HUES6 (cell line): ENCODE results near the gene PPP1R12A.

Experiments
- H3K27ac ChIP-seq: 2 replicates; pipeline ENCODE4 v1.7.0; 2013; ENCODE audit warnings: low read depth, mild to moderate bottlenecking, low read length, inconsistent platforms
- H3K27me3 ChIP-seq: 2 replicates; pipeline ENCODE4 v1.6.1; 2013; ENCODE audit warnings: low read length; ENCODE audit not compliant: control insufficient read depth, insufficient read depth
- H3K36me3 ChIP-seq: 2 replicates; pipeline ENCODE4 v1.6.1; 2013; ENCODE audit warnings: low read length; ENCODE audit not compliant: control insufficient read depth, insufficient read depth
- H3K4me1 ChIP-seq: 2 replicates; pipeline ENCODE4 v1.6.1; 2013; ENCODE audit warnings: low read length; ENCODE audit not compliant: control insufficient read depth, insufficient read depth
- H3K4me3 ChIP-seq: 2 replicates; pipeline ENCODE4 v1.5.1; 2013; ENCODE audit warnings: low read depth, low read length
- H3K9ac ChIP-seq: one replicate; pipeline ENCODE4 v1.6.1; 2013; ENCODE audit warnings: mild to moderate bottlenecking, low read length
- H3K9me3 ChIP-seq: 2 replicates; pipeline ENCODE4 v1.6.1; 2013; ENCODE audit warnings: low read depth, low read length; ENCODE audit not compliant: control insufficient read depth, insufficient read depth

Gene PPP1R12A

GRCh38 chr12:79920421-79921238 lies 14.3 kb downstream of the PPP1R12A start:
- no peaks in the 10 kb centered on the region for H3K27me3 ChIP-seq
- H3K36me3 ChIP-seq = no peaks in the 10 kb centered on the region
- no peaks in the 10 kb centered on the region for H3K4me1 ChIP-seq
- H3K4me3 ChIP-seq = no peak overlapping the region
- H3K27ac ChIP-seq = no peak overlapping the region
- no peaks in the 10 kb centered on the region for H3K9me3 ChIP-seq
- no peak overlapping the region for H3K9ac ChIP-seq

- H3K36me3 ChIP-seq = no peaks in the 10 kb centered on the region
Measured at GRCh38 chr12:79919762-79920161, 15.1 kb downstream of the PPP1R12A start.

GRCh38 chr12:79916826-79917225 lies 18.1 kb downstream of the PPP1R12A start:
- H3K27ac ChIP-seq = no peak overlapping the region
- H3K9ac ChIP-seq = no peak overlapping the region
- no peaks in the 10 kb centered on the region for H3K9me3 ChIP-seq
- H3K4me1 ChIP-seq = 0 out of 2 replicates have a peak, but pooled peaks cover 4% of the 10 kb centered on the region
- no peak overlapping the region for H3K4me3 ChIP-seq
- no peaks in the 10 kb centered on the region for H3K36me3 ChIP-seq
- no peaks in the 10 kb centered on the region for H3K27me3 ChIP-seq

More at GRCh38 chr12:79919762-79920161, 15.1 kb downstream of the PPP1R12A start:
- no peaks in the 10 kb centered on the region for H3K27me3 ChIP-seq
- H3K4me1 ChIP-seq = no peaks in the 10 kb centered on the region
- H3K9me3 ChIP-seq = no peaks in the 10 kb centered on the region
- H3K9ac ChIP-seq = no peak overlapping the region
- H3K4me3 ChIP-seq = no peak overlapping the region
- H3K27ac ChIP-seq = no peak overlapping the region

GRCh38 chr12:79911889-79912656 lies 22.8 kb downstream of the PPP1R12A start:
- Histone ChIP-seq H3K4me1 (peaks cover 13% of the 10 kb centered on the region; the same call in 1 of the 2 replicates), H3K4me3 (no peak overlapping the region), H3K27ac (no peak overlapping the region), H3K36me3 (no peaks in the 10 kb centered on the region), H3K9me3 (no peaks in the 10 kb centered on the region), H3K9ac (no peak overlapping the region), H3K27me3 (no peaks in the 10 kb centered on the region)

- Histone ChIP-seq H3K4me3 (no peak overlapping the region), H3K9ac (no peak overlapping the region), H3K9me3 (no peaks in the 10 kb centered on the region), H3K27me3 (no peaks in the 10 kb centered on the region), H3K27ac (no peak overlapping the region), H3K36me3 (no peaks in the 10 kb centered on the region), H3K4me1 (peaks cover 13% of the 10 kb centered on the region; the same call in 1 of the 2 replicates)
Measured at GRCh38 chr12:79908366-79908765, 26.5 kb downstream of the PPP1R12A start.

GRCh38 chr12:79901506-79901905 lies 33.4 kb downstream of the PPP1R12A start:
- Histone ChIP-seq H3K36me3 (no peaks in the 10 kb centered on the region), H3K4me1 (peaks cover 8% of the 10 kb centered on the region; the same call in 1 of the 2 replicates), H3K27me3 (no peaks in the 10 kb centered on the region), H3K4me3 (no peak overlapping the region), H3K9me3 (no peaks in the 10 kb centered on the region), H3K9ac (no peak overlapping the region), H3K27ac (no peak overlapping the region)

GRCh38 chr12:79900951-79901350 lies 33.9 kb downstream of the PPP1R12A start:
- Histone ChIP-seq H3K9ac (no peak overlapping the region), H3K4me3 (no peak overlapping the region), H3K9me3 (no peaks in the 10 kb centered on the region), H3K27ac (no peak overlapping the region), H3K4me1 (peaks cover 8% of the 10 kb centered on the region; the same call in 1 of the 2 replicates), H3K36me3 (no peaks in the 10 kb centered on the region), H3K27me3 (no peaks in the 10 kb centered on the region)

GRCh38 chr12:79900199-79900598 lies 34.7 kb downstream of the PPP1R12A start:
- Histone ChIP-seq H3K27ac (no peak overlapping the region), H3K4me1 (peaks cover 8% of the 10 kb centered on the region; the same call in 1 of the 2 replicates), H3K9ac (no peak overlapping the region), H3K4me3 (no peak overlapping the region), H3K27me3 (no peaks in the 10 kb centered on the region), H3K36me3 (no peaks in the 10 kb centered on the region), H3K9me3 (no peaks in the 10 kb centered on the region)

- Histone ChIP-seq H3K4me1 (peaks cover 8% of the 10 kb centered on the region; the same call in 1 of the 2 replicates), H3K27me3 (no peaks in the 10 kb centered on the region), H3K36me3 (no peaks in the 10 kb centered on the region), H3K9ac (no peak overlapping the region), H3K9me3 (no peaks in the 10 kb centered on the region), H3K4me3 (no peak overlapping the region), H3K27ac (no peak overlapping the region)
Measured at GRCh38 chr12:79897617-79898016, 37.3 kb downstream of the PPP1R12A start.

GRCh38 chr12:79895804-79896203 lies 39.1 kb downstream of the PPP1R12A start:
- H3K4me1 ChIP-seq = peaks cover 5% of the 10 kb centered on the region; the same call in 1 of the 2 replicates
- no peak overlapping the region for H3K27ac ChIP-seq
- H3K27me3 ChIP-seq = no peaks in the 10 kb centered on the region
- no peak overlapping the region for H3K4me3 ChIP-seq
- H3K36me3 ChIP-seq = no peaks in the 10 kb centered on the region
- H3K9ac ChIP-seq = no peak overlapping the region
- H3K9me3 ChIP-seq = no peaks in the 10 kb centered on the region

- Histone ChIP-seq H3K9me3 (no peaks in the 10 kb centered on the region), H3K27me3 (no peaks in the 10 kb centered on the region), H3K9ac (no peak overlapping the region), H3K4me3 (no peak overlapping the region), H3K36me3 (no peaks in the 10 kb centered on the region), H3K4me1 (peaks cover 5% of the 10 kb centered on the region; the same call in 1 of the 2 replicates), H3K27ac (no peak overlapping the region; the same call in 1 of the 2 replicates)
Measured at GRCh38 chr12:79895071-79895470, 39.8 kb downstream of the PPP1R12A start.
